Measurements from ENCODE around the gene KIRREL3.

- no peak for TF ChIP-seq POLR2AphosphoS5 (IDR thresholded peaks at IDR 0.05; ENCODE audit: borderline replicate concordance, low read depth, low read length)
- TF ChIP-seq EZH2 (IDR thresholded peaks at IDR 0.05): no peak
Measured at GRCh38 chr11:126857860-126858808, 142.4 kb downstream of the KIRREL3 start.

Measured in SK-N-MC (cell line).